ENCODE data around the gene INTS1.

The INTS1 gene

GRCh38 chr7:1487466-1487865 lies 16.7 kb downstream of the INTS1 start:
- DNase-seq = no peak

GRCh38 chr7:1486571-1486970 lies 17.6 kb downstream of the INTS1 start:
- DNase-seq = no peak

- DNase-seq = no peak
These were observed 19.0 kb downstream of the INTS1 start for GRCh38 chr7:1485156-1485555.

GRCh38 chr7:1484569-1484968 lies 19.6 kb downstream of the INTS1 start:
- no peak for DNase-seq

GRCh38 chr7:1483536-1484505 lies 20.4 kb downstream of the INTS1 start:
- DNase-seq = no peak

GRCh38 chr7:1483079-1483478 lies 21.1 kb downstream of the INTS1 start:
- no peak for DNase-seq

- no peak for DNase-seq
These were observed 22.9 kb downstream of the INTS1 start for GRCh38 chr7:1481300-1481699.

- no peak for DNase-seq
These were observed 23.5 kb downstream of the INTS1 start for GRCh38 chr7:1480670-1481069.

GRCh38 chr7:1479287-1479686 lies 24.9 kb downstream of the INTS1 start:
- DNase-seq = no peak

GRCh38 chr7:1478480-1478879 lies 25.7 kb downstream of the INTS1 start:
- no peak for DNase-seq

GRCh38 chr7:1476859-1477258 lies 27.3 kb downstream of the INTS1 start:
- no peak for DNase-seq

- DNase-seq = no peak
These were observed 28.2 kb downstream of the INTS1 start for GRCh38 chr7:1475991-1476390.

GRCh38 chr7:1475393-1475792 lies 28.8 kb downstream of the INTS1 start:
- no peak for DNase-seq

GRCh38 chr7:1474736-1475135 lies 29.5 kb downstream of the INTS1 start:
- no peak for DNase-seq

- peak; percentile 80 to 89 for DNase-seq
These were observed 30.2 kb downstream of the INTS1 start for GRCh38 chr7:1473864-1474512.

- DNase-seq = no peak
These were observed 33.3 kb downstream of the INTS1 start for GRCh38 chr7:1470901-1471300.

GRCh38 chr7:1468643-1469298 lies 35.4 kb downstream of the INTS1 start:
- DNase-seq = no peak

- DNase-seq = no peak
These were observed 36.0 kb downstream of the INTS1 start for GRCh38 chr7:1468203-1468602.

- no peak for DNase-seq
These were observed 37.5 kb downstream of the INTS1 start for GRCh38 chr7:1466524-1467271.

- DNase-seq = no peak
These were observed 39.5 kb downstream of the INTS1 start for GRCh38 chr7:1464694-1465093.

GRCh38 chr7:1463676-1464223 lies 40.4 kb downstream of the INTS1 start:
- no peak for DNase-seq

GRCh38 chr7:1461646-1462375 lies 42.4 kb downstream of the INTS1 start:
- DNase-seq = no peak

Data from stimulated activated CD4-positive, alpha-beta T cell treated with anti-CD3 and anti-CD28 coated beads, Interleukin-4, amount 100 ng/mL, for 4 hours (primary cell).